GM10847 (cell line): ENCODE results near the gene RPS6KL1.

Experiments used
- POLR2A ChIP-seq: IDR thresholded peaks from 2 replicates; pipeline ENCODE4 v1.6.1; 2011; ENCODE audit not compliant: insufficient read length; ENCODE audit errors: extremely low read depth

The RPS6KL1 gene

GRCh38 chr14:74955229-74956026 lies 32.4 kb upstream of the RPS6KL1 start, which contains the start of gene PGF:
TSS of gene PGF (minus strand) at chr14:74955597. CDS start at chr14:74955242, 355 bp downstream.
- TF ChIP-seq POLR2A: no peak

GRCh38 chr14:74954947-74955228 lies 31.8 kb upstream of the RPS6KL1 start:
- TF ChIP-seq POLR2A: no peak

GRCh38 chr14:74954232-74954946 lies 31.3 kb upstream of the RPS6KL1 start:
- TF ChIP-seq POLR2A: no peak

GRCh38 chr14:74953686-74954085 lies 30.6 kb upstream of the RPS6KL1 start:
- no peak for TF ChIP-seq POLR2A

DNA sequence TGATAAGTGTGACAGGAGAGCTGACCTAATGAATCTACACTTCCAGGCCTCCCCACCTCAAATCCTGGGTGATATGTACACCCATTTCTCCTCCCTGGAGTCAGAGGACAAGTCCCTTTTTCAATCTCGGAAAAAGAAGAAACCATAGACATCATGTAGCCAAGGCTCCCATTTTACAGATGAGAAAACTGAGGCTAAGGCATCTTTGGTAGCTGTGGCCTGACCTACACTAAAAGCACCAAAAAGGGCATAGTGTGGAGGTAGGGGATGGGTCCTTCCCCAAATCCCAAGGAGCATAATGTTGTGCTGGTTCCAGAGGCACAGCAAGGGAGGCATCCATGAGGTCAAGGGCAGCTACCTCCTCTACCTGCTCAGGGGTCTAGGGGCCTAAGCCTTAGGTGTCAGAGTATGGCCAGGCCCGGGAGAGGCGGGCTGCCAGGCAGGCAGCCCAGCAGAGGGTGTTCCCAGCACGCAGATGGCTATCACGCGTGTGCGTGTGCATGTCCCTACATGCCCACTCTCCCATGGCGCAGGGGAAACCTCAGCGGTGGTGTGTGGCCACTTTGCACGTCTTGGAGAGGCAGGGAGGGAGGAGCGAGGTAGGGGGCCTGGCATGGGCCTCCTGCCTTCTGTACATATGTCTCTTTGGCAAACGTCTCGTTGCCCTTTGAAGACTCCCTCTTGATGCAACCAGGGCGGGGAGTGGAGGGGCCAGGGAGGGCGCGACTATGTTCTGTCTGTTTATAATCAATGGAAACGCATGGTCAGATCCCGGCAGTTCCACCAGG lies 29.8 kb upstream of the RPS6KL1 start:
- no peak for TF ChIP-seq POLR2A

GRCh38 chr14:74952180-74952665 lies 29.2 kb upstream of the RPS6KL1 start:
- no peak for TF ChIP-seq POLR2A

GRCh38 chr14:74951443-74952179 lies 28.6 kb upstream of the RPS6KL1 start:
- TF ChIP-seq POLR2A: no peak

DNA sequence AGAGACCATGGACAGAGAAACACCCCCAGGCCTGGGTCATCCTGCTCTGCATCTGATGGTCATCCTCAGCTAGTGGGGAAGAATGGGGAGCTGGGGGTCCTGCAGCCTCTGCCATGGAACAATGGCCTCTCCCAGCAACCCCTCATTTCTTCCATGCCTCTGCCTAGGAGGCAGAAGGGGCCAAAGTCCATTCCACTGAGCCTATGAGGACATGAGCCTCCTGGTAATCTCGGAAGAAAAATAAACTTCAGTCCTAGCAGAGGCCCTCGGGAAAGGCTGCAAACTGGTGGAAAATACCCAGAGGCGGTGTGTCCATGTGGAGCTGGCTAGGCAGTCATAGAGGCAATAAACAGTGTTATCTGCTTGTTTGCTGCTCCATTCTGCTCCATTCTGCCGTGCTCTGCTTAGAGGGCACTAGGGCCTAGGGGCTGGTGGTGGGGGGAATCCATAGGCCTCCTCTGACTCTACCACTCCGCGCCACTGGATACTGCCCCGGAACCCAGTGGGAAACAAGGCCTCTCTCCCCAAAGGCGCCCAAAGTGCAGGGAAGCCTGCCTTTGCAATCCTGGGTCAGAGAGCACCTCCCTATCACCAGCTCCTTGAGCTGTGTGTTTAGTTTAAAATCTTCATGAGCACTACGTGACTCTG lies 27.9 kb upstream of the RPS6KL1 start:
- no peak for TF ChIP-seq POLR2A

DNA sequence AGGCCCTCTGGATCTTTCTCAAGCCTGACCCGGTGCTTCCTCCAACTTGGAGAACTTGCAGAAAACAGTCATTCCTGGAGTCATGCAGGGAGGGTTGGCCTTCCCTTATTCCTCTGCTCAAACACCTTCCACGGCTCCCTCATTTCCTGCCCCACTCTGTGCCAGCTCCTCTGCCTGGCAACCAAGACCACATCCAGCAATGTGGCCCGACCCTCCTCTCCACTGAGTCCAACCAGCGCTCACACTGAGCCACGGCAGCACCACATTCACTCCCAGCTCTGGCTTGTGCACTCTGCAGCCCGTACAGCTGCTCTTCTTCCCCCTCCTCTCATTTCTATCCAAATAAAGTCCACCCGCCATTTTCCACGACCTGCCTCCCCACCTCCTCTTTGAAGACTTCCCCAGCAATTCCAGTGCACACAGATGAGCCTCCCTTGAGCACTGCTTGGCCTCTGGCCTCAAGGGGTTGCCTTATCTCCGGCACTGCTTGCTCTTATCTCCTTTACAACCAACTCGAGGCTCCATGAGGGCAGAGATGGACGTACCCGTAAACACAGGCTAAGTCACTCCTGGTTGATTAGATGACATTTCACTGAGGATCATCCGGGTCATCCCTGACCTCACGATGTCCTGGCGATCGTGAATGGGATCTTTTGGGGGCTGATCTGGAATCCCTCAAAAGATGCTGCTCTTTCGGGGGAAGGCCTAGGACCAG lies 27.0 kb upstream of the RPS6KL1 start:
- no peak for TF ChIP-seq POLR2A

GRCh38 chr14:74949191-74949601 lies 26.1 kb upstream of the RPS6KL1 start:
- no peak for TF ChIP-seq POLR2A

GRCh38 chr14:74948228-74949175 lies 25.4 kb upstream of the RPS6KL1 start:
- TF ChIP-seq POLR2A: no peak

DNA sequence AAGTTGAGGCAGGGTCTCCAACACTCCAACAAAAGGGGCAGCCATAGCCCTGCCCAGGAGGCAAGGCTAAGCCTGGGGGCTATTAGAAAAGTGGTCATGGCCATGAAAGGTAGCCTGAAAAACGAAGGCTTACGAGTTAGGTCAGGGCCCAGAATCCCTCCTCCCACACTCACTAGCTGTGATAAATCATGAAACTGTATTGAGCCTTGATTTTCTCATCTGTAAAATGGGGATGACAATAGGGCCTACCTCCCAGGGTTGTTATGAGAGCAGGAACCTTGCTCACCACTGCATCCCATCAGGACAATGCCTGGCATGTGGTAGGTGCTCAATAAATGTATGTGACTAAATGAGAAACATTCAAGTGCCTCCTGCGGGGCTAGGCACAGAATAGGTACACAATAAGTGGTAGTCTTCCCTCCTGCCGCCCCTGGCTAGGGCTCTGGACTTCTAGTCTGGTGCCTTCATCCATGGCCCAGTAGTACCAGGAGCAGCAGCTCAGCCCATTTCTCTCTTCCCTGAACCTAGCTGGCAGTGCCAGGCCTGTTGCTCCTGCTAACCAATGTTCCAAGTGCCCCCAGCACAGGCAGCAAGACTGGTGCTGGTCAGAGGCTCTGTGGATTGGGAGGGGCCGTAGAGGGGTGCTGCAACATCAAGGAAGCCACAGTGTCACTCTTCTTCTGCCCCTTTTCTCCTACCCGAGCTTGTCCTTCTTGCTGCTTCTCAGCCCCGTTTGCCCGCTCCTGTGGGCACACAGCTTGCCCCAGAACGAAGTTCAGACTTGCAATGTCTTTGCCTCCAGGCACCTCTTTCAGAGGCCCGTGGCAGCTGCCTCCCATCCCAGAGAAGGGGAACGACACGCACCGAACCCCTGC lies 24.5 kb upstream of the RPS6KL1 start:
- no peak for TF ChIP-seq POLR2A
